Astrocyte (in vitro differentiated cells and primary cell): Measurements from ENCODE around the gene TIMP3. TPM values are rescaled to one million over a fixed set of nuclear protein-coding genes. Genes with fewer than 3 reads are reported as not detected.

ENCODE experiments used
- DNase-seq: peaks from one replicate; pipeline ENCODE4 v3.0.0-alpha.2; 2010; ENCODE audit warnings: low read depth
- FAIRE-seq: peaks from 2 replicates; lab custom pipeline; 2011; peaks lifted over from hg19 to GRCh38; lab: Jason Lieb, UNC
- H2AFZ ChIP-seq: 2 replicates; pipeline ENCODE4 v1.6.0; 2012; ENCODE audit warnings: low read depth, low read length, inconsistent platforms
- H3K27ac ChIP-seq: 2 replicates; pipeline ENCODE4 v1.5.1; 2011; ENCODE audit warnings: low read depth, low read length, inconsistent platforms
- H3K27me3 ChIP-seq: 2 replicates; pipeline ENCODE4 v1.6.0; 2011; ENCODE audit warnings: low read length, inconsistent platforms; ENCODE audit not compliant: insufficient read depth
- H3K36me3 ChIP-seq: 2 replicates; pipeline ENCODE4 v1.5.1; 2011; ENCODE audit warnings: low read length, inconsistent platforms; ENCODE audit not compliant: insufficient read depth
- H3K4me1 ChIP-seq: 2 replicates; pipeline ENCODE4 v1.5.1; 2011; ENCODE audit warnings: low read length, inconsistent platforms; ENCODE audit not compliant: insufficient read depth
- H3K4me2 ChIP-seq: 2 replicates; pipeline ENCODE4 v1.6.0; 2012; ENCODE audit warnings: low read length, inconsistent platforms
- H3K4me3 ChIP-seq: 2 replicates; pipeline ENCODE4 v1.5.1; 2011; ENCODE audit warnings: low read depth, mild to moderate bottlenecking, low read length, inconsistent platforms; ENCODE audit not compliant: insufficient read depth
- H3K79me2 ChIP-seq: 2 replicates; pipeline ENCODE4 v1.6.0; 2012; ENCODE audit warnings: mild to moderate bottlenecking, low read length, inconsistent platforms; ENCODE audit not compliant: insufficient read depth
- H3K9ac ChIP-seq: 2 replicates; pipeline ENCODE4 v1.6.0; 2012; ENCODE audit warnings: mild to moderate bottlenecking, low read length, inconsistent platforms
- H3K9me3 ChIP-seq: 2 replicates; pipeline ENCODE4 v1.5.1; 2012; ENCODE audit warnings: low read depth, mild to moderate bottlenecking, low read length, inconsistent platforms; ENCODE audit not compliant: insufficient read depth
- H4K20me1 ChIP-seq: 2 replicates; pipeline ENCODE4 v1.6.0; 2012; ENCODE audit warnings: low read length, inconsistent platforms; ENCODE audit not compliant: insufficient read depth
- H3K27ac Mint-ChIP-seq: one replicate; pipeline ENCODE4 v1.8.0; 2021; ENCODE audit warnings: mild to moderate bottlenecking, mixed read lengths; ENCODE audit not compliant: unreplicated experiment
- H3K27me3 Mint-ChIP-seq: one replicate; pipeline ENCODE4 v1.8.0; 2021; ENCODE audit warnings: low read depth, mixed read lengths; ENCODE audit not compliant: unreplicated experiment
- H3K36me3 Mint-ChIP-seq: one replicate; pipeline ENCODE4 v1.8.0; 2021; ENCODE audit warnings: low read depth, mixed read lengths; ENCODE audit not compliant: unreplicated experiment
- H3K4me1 Mint-ChIP-seq: one replicate; pipeline ENCODE4 v1.8.0; 2021; ENCODE audit warnings: low read depth, mixed read lengths; ENCODE audit not compliant: unreplicated experiment
- H3K4me3 Mint-ChIP-seq: one replicate; pipeline ENCODE4 v1.8.0; 2021; ENCODE audit warnings: mild to moderate bottlenecking, moderate library complexity, mixed read lengths; ENCODE audit not compliant: unreplicated experiment
- H3K9me3 Mint-ChIP-seq: one replicate; pipeline ENCODE4 v1.8.0; 2021; ENCODE audit warnings: mild to moderate bottlenecking, mixed read lengths; ENCODE audit not compliant: unreplicated experiment
- EZH2 ChIP-seq: IDR thresholded peaks from 2 replicates; pipeline ENCODE4 v1.6.1; 2012; ENCODE audit warnings: mild to moderate bottlenecking, low read length, inconsistent platforms; ENCODE audit not compliant: insufficient read depth
- total RNA-seq: library from RNA; stranded (reverse); gene quantifications from 2 replicates; pipeline ENCODE4 v1.2.1, GENCODE V29; 2021
- TF ChIP-seq, protein P1 (sequence below): IDR thresholded peaks from 2 replicates; pipeline ENCODE4 v1.5.1; 2011; ENCODE audit warnings: low read depth, mild to moderate bottlenecking, inconsistent platforms, low read length, moderate library complexity; ENCODE audit not compliant: insufficient read depth

The TIMP3 gene
- total RNA-seq, 1 donor from 2014 or later: 145 TPM

- Mint-ChIP-seq H3K4me1 (peaks cover 20% of the 10 kb centered on the region), H3K9me3 (peaks cover 4% of the 10 kb centered on the region), H3K4me3 (no peak overlapping the region), H3K27ac (no peak overlapping the region), H3K27me3 (peaks cover 2% of the 10 kb centered on the region), H3K36me3 (peaks cover 1% of the 10 kb centered on the region)
- DNase-seq (no peak), FAIRE-seq (no peak)
- Histone ChIP-seq H3K79me2 (no peaks in the 10 kb centered on the region), H3K27ac (no peak overlapping the region), H4K20me1 (no peaks in the 10 kb centered on the region), H3K9me3 (no peaks in the 10 kb centered on the region), H3K36me3 (no peaks in the 10 kb centered on the region), H3K4me3 (no peak overlapping the region), H2AFZ (no peak overlapping the region), H3K4me1 (peaks cover 6% of the 10 kb centered on the region), H3K4me2 (no peak overlapping the region), H3K9ac (no peak overlapping the region), H3K27me3 (no peaks in the 10 kb centered on the region)
- no peak for TF ChIP-seq EZH2
- TF ChIP-seq, protein P1, sequence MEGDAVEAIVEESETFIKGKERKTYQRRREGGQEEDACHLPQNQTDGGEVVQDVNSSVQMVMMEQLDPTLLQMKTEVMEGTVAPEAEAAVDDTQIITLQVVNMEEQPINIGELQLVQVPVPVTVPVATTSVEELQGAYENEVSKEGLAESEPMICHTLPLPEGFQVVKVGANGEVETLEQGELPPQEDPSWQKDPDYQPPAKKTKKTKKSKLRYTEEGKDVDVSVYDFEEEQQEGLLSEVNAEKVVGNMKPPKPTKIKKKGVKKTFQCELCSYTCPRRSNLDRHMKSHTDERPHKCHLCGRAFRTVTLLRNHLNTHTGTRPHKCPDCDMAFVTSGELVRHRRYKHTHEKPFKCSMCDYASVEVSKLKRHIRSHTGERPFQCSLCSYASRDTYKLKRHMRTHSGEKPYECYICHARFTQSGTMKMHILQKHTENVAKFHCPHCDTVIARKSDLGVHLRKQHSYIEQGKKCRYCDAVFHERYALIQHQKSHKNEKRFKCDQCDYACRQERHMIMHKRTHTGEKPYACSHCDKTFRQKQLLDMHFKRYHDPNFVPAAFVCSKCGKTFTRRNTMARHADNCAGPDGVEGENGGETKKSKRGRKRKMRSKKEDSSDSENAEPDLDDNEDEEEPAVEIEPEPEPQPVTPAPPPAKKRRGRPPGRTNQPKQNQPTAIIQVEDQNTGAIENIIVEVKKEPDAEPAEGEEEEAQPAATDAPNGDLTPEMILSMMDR: no peak
Measured at GRCh38 chr22:32791056-32791455, 10.4 kb upstream of the TIMP3 start.

GRCh38 chr22:32791485-32791884, 10.0 kb upstream of the TIMP3 start:
- Histone ChIP-seq H3K9ac (no peak overlapping the region), H3K79me2 (no peaks in the 10 kb centered on the region), H3K36me3 (no peaks in the 10 kb centered on the region), H3K27ac (no peak overlapping the region), H3K4me3 (no peak overlapping the region), H2AFZ (no peak overlapping the region), H3K4me1 (peaks cover 6% of the 10 kb centered on the region), H3K9me3 (no peaks in the 10 kb centered on the region), H3K4me2 (no peak overlapping the region), H3K27me3 (no peaks in the 10 kb centered on the region), H4K20me1 (no peaks in the 10 kb centered on the region)
- peaks cover 2% of the 10 kb centered on the region for H3K27me3 Mint-ChIP-seq
- H3K4me1 Mint-ChIP-seq: peaks cover 20% of the 10 kb centered on the region
- no peak for FAIRE-seq
- DNase-seq: no peak
- H3K27ac Mint-ChIP-seq: no peak overlapping the region
- no peak overlapping the region for H3K4me3 Mint-ChIP-seq
- H3K36me3 Mint-ChIP-seq: peaks cover 1% of the 10 kb centered on the region
- H3K9me3 Mint-ChIP-seq: peaks cover 4% of the 10 kb centered on the region
- TF ChIP-seq EZH2: no peak
- TF ChIP-seq, protein P1: no peak

DNA sequence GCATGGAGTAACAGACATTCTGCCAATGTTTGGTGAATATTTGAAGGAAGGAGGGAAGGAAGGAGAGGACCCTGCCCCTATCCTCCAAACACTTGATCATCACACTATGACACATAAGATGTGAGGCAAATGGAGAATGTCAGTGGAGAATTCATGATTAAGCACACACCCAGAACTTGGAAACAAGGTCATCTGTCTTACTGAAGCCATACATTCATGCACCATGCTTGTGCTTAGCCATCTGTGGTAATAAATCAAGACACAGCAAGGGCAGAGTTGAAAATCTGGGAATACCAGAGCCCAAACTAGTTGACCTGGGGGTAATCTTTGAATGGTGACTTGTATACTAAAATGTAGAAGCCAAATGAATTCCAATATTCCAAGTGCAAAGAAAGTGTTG, 7.9 kb upstream of the TIMP3 start:
- Histone ChIP-seq H3K9me3 (no peaks in the 10 kb centered on the region), H2AFZ (no peak overlapping the region), H3K4me1 (peaks cover 10% of the 10 kb centered on the region), H3K4me3 (no peak overlapping the region), H3K27me3 (no peaks in the 10 kb centered on the region), H3K79me2 (no peaks in the 10 kb centered on the region), H3K36me3 (no peaks in the 10 kb centered on the region), H3K9ac (no peak overlapping the region), H3K27ac (no peak overlapping the region), H3K4me2 (no peak overlapping the region), H4K20me1 (no peaks in the 10 kb centered on the region)
- Mint-ChIP-seq H3K9me3 (peaks cover 4% of the 10 kb centered on the region), H3K4me3 (no peak overlapping the region), H3K27me3 (no peaks in the 10 kb centered on the region), H3K36me3 (peaks cover 1% of the 10 kb centered on the region), H3K27ac (no peak overlapping the region), H3K4me1 (peaks cover 24% of the 10 kb centered on the region)
- FAIRE-seq (no peak), DNase-seq (no peak)
- TF ChIP-seq, protein P1: no peak
- TF ChIP-seq EZH2: no peak
